ENCODE measurements around the gene HIC2.
"Not testable (repeated sequence)": the region's sequence is repeated elsewhere in the genome, so short reads cannot be mapped to it uniquely, and the experiment has no call there.

Gene HIC2

GRCh38 chr22:21450858-21451353 is 33.7 kb downstream of the HIC2 start:
- DNase-seq, result peak; percentile 70

- DNase-seq, result no peak
Observed at GRCh38 chr22:21451545-21452520, 34.7 kb downstream of the HIC2 start.

- not testable (repeated sequence) for DNase-seq
Observed at GRCh38 chr22:21452666-21453065, 35.5 kb downstream of the HIC2 start.

GRCh38 chr22:21454998-21455333 is 37.8 kb downstream of the HIC2 start:
- DNase-seq, result not testable (repeated sequence)

GRCh38 chr22:21455334-21456089 is 38.3 kb downstream of the HIC2 start:
- DNase-seq, result no peak

GRCh38 chr22:21457023-21457787 is 40.0 kb downstream of the HIC2 start:
- no peak for DNase-seq

GRCh38 chr22:21462672-21463071 is 45.5 kb downstream of the HIC2 start:
- DNase-seq, result not testable (repeated sequence)

- not testable (repeated sequence) for DNase-seq
Observed at GRCh38 chr22:21467337-21468193, 50.4 kb downstream of the HIC2 start, which contains the start of gene TMEM191C. TMEM191C (plus strand) TSS chr22:21467387; CDS start chr22:21467460, 73 bp downstream.

- peak; percentile 90 for DNase-seq
Observed at GRCh38 chr22:21468194-21469096, 51.3 kb downstream of the HIC2 start.

- DNase-seq, result not testable (repeated sequence)
Observed at GRCh38 chr22:21469097-21469994, 52.2 kb downstream of the HIC2 start.

GRCh38 chr22:21472984-21473383 is 55.8 kb downstream of the HIC2 start:
- DNase-seq, result not testable (repeated sequence)

GRCh38 chr22:21473664-21474063 is 56.5 kb downstream of the HIC2 start:
- not testable (repeated sequence) for DNase-seq

GRCh38 chr22:21484039-21484438 is 66.9 kb downstream of the HIC2 start:
- peak; percentile 1 for DNase-seq

- not testable (repeated sequence) for DNase-seq
Observed at GRCh38 chr22:21487723-21488122, 70.6 kb downstream of the HIC2 start.

- DNase-seq, result peak; percentile 1
Observed at GRCh38 chr22:21489149-21489680, 72.0 kb downstream of the HIC2 start.

GRCh38 chr22:21490556-21490955 is 73.4 kb downstream of the HIC2 start:
- not testable (repeated sequence) for DNase-seq

GRCh38 chr22:21492271-21492670 is 75.1 kb downstream of the HIC2 start:
- DNase-seq, result not testable (repeated sequence)

GRCh38 chr22:21493789-21494782 is 76.9 kb downstream of the HIC2 start:
- not testable (repeated sequence) for DNase-seq

All from eye (tissue), 1 donor.